K562 (cell line): ENCODE results near the gene PRPF6. TPM values are rescaled to one million over a fixed set of nuclear protein-coding genes. Genes with fewer than 3 reads are reported as not detected.

Experiments
- ARID4B ChIP-seq: sonication (generic); formaldehyde crosslinking; IDR thresholded peaks from 2 replicates; pipeline ENCODE4 v1.8.0; 2022; ENCODE audit warnings: mild to moderate bottlenecking, missing genetic modification reagents
- EP400 ChIP-seq: fragments of 450-650 bp; IDR thresholded peaks from 2 replicates; pipeline ENCODE4 v1.6.1; 2017; ENCODE audit warnings: antibody characterized with exemption, mild to moderate bottlenecking, moderate library complexity
- HINFP ChIP-seq: fragments of 450-650 bp; conservative IDR thresholded peaks from 2 replicates; pipeline ENCODE4 v1.6.1; 2016; ENCODE audit warnings: missing genetic modification characterization, low read depth, mild to moderate bottlenecking, control low read depth, missing compliant biosample characterization
- KAT2B ChIP-seq: IDR thresholded peaks from one replicate; pipeline ENCODE4 v1.6.1; 2012; ENCODE audit warnings: low read depth, mild to moderate bottlenecking, control low read depth, inconsistent platforms, low read length, moderate library complexity
- MITF ChIP-seq: IDR thresholded peaks from 2 replicates; pipeline ENCODE4 v1.6.1; 2014; ENCODE audit warnings: antibody characterized with exemption
- MNT ChIP-seq, 2 experiments: fragments of 450-650 bp; conservative IDR thresholded peaks; 2 replicates each; pipeline ENCODE4 v1.6.1; 2017; ENCODE audit warnings: mild to moderate bottlenecking in 2 of 2, moderate library complexity in 2 of 2
- NFE2L1 ChIP-seq: fragments of 450-650 bp; IDR thresholded peaks from 2 replicates; pipeline ENCODE4 v1.6.1; 2016; ENCODE audit warnings: missing genetic modification characterization, low read depth, mild to moderate bottlenecking, missing compliant biosample characterization, moderate library complexity, borderline replicate concordance
- NR2C1 ChIP-seq, 2 experiments: fragments of 450-650 bp; IDR thresholded peaks; 2 replicates each; pipeline ENCODE4 v1.6.1; 2017; ENCODE audit warnings: mild to moderate bottlenecking in 2 of 2, antibody characterized with exemption in 1 of 2, inconsistent platforms in 1 of 2, missing compliant biosample characterization in 1 of 2, missing genetic modification characterization in 1 of 2
- TBP ChIP-seq: optimal IDR thresholded peaks from 2 replicates; pipeline ENCODE3; 2011; ENCODE audit warnings: low read depth, low read length, improper control_type of control experiment
- ZFP91 ChIP-seq: sonication (generic); formaldehyde crosslinking; IDR thresholded peaks from 2 replicates; pipeline ENCODE4 v1.8.0; 2022; ENCODE audit warnings: mild to moderate bottlenecking, missing genetic modification reagents
- ZNF316 ChIP-seq: fragments of 450-650 bp; IDR thresholded peaks from 2 replicates; pipeline ENCODE4 v1.6.1; 2016
- ZNF398 ChIP-seq: fragments of 250-450 bp; sonication (Bioruptor Pico); IDR thresholded peaks from 2 replicates; pipeline ENCODE4 v1.8.0; 2021; ENCODE audit warnings: moderate library complexity, mild to moderate bottlenecking, inconsistent platforms
- polyA plus RNA-seq, 8 experiments: library from polyadenylated mRNA; depleted of rRNA in 4 of 8; stranded (reverse) in 5 of 8; unstranded in 3 of 8; fragments of >200 nt; fragmentation: Nextera tagmentation in 2 of 8; fragmentation: Illumina TruSeq in 1 of 8; extraction: Ambion mirVana in 2 of 8; extraction: Trizol in 1 of 8; gene quantifications; 2 replicates each; pipeline versions ENCODE4 v1.2.1 to v1.2.3, GENCODE V29; 2011 to 2014; ENCODE audit warnings: inconsistent platforms in 1 of 8, missing spikeins in 1 of 8
- total RNA-seq, 7 experiments: library from RNA; depleted of rRNA in 6 of 7; stranded (reverse); fragments of >200 nt in 6 of 7; fragmentation: Illumina TruSeq in 2 of 7; extraction: Trizol in 2 of 7; gene quantifications; 2 replicates each; pipeline versions ENCODE4 v1.2.1 to v1.2.3, GENCODE V29; 2011 to 2021; ENCODE audit warnings: low replicate concordance in 1 of 7

The PRPF6 gene
- total and polyA plus RNA-seq, 9 of the 15 experiments (the other 6 are each of a cell fraction or from before 2014, with no cell fraction given): 4.2 to 83.2 (median 59.9) TPM

- TF ChIP-seq ARID4B (CRISPR knock-in tag) (peak; percentile 85), ZNF316 (no peak), ZFP91 (CRISPR knock-in tag) (peak; percentile 66; the same call in 1 of the 2 replicates), KAT2B (peak; percentile 99), ZNF398 (CRISPR knock-in tag) (no peak), NR2C1 (IDR thresholded peaks at IDR 0.05) (peak; percentile 99), NR2C1 (tag; IDR thresholded peaks at IDR 0.05) (peak; percentile 100), EP400 (peak; percentile 99), NFE2L1 (no peak), TBP (peak; percentile 53), MITF (0 out of 2 replicates have a peak, but pooled peaks have one; percentile 26), MNT (conservative IDR thresholded peaks at IDR 0.05) (peak; percentile 97 to 99), HINFP (tag) (no peak)
These were observed at the start of gene PRPF6 (continued) for GRCh38 chr20:63980806-63981728.
